Activated CD4-positive, alpha-beta T cell treated with anti-CD3 and anti-CD28 coated beads, Interleukin-10, Interleukin-2, amounts not matched to agents 100 ng/mL and 50 ng/mL, durations not matched to agents 16 hours and 8 hours (primary cell): ENCODE results near the gene ZC3H14.
A peak's percentile ranks its signal among the peaks of the same experiment; 100 is the strongest.

ENCODE experiments used
- DNase-seq: peaks from one replicate; pipeline ENCODE4 v3.0.0-alpha.2; 2020

The ZC3H14 gene

DNA sequence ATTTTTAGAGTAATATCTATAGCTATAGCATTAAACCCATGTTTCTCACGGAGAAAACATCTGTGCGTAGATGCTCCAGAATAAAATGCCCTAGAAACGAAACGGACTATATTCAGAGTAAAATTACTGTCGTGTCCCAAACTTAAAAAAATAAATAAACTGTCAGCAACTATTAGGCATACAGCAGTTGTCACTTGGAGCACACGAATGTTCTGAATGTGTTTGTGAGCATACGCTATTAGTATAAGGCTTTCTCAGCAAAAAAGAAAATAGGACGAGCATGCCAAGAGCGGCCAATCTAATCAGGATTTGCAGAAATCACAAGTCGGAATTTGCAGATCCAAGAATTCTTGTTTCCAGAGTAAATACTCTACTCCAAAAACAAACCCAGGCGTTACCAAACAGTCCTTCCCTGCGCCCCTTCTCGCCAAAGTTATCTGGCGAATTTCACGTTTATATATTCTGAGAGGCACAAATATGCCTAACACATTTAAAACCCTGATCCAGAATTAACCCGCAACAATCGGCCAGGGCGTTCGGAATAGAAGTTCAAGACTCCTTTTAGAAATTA is 8.9 kb upstream of the ZC3H14 start:
- no peak for DNase-seq

GRCh38 chr14:88554457-88555286 is 8.2 kb upstream of the ZC3H14 start, which contains the start of gene PTPN21:
Gene PTPN21 (minus strand): TSS chr14:88555007. CDS start chr14:88550417, 4,590 bp downstream.
- no peak for DNase-seq

GRCh38 chr14:88556581-88556980 is 6.3 kb upstream of the ZC3H14 start:
- no peak for DNase-seq

DNA sequence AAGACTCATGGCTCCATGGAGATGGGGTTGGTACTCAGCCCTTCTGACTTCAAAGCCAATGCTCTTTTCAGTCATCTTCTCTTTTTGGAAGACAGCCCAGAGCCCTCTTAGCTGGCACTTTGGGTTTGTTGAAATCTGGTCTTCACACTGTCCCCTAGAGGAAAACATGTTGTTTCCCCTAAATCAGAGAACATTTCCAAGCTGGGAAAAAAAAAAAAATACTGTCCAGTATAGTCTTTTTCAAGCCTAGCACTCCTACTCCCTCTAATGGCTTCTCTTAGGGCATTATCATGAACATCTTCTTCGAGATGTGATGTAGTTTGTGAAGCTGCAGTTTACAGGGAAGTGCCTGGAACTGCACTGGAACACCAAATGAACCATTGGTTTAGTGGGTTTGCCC is 3.0 kb upstream of the ZC3H14 start:
- DNase-seq, result no peak

DNA sequence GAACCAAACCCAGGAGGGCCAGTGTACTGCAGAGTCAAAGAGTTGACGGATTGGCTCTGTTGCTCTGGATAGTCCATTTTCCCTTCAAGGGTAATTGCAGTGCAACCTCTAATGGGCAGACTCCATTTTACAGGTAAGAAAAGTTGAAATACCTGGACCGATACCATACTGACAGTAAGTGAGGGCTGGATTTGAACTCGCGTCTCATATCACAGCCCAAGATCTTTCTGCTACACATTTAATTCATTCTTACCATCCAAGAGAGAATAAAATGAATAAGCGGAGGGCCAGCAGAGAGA is 356 bp upstream of the ZC3H14 start:
- no peak for DNase-seq

- DNase-seq, result no peak
These were observed 1.0 kb downstream of the ZC3H14 start for GRCh38 chr14:88563845-88564244.

GRCh38 chr14:88565427-88565826 is 2.6 kb downstream of the ZC3H14 start:
- no peak for DNase-seq

DNA sequence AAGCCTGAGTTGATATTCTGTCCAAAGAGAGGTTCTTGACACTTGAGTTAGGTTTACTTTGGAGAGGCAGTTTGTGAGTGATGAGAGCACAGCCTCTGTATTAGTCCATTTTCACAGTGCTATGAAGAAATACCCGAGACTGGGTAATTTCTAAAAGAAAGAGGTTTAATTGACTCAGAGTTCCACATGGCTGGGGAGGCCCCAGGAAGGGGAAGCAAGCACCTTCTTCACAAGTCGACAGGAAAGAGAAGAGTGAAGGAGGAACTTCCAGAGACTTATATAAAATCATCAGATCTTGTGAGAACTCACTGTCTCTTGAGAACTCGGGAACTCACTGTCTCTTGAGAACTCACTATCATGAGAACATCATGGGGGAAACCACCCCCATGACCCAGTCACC is 5.4 kb downstream of the ZC3H14 start:
- DNase-seq, result no peak

- DNase-seq, result no peak
These were observed 9.3 kb downstream of the ZC3H14 start for GRCh38 chr14:88572117-88572516.

DNA sequence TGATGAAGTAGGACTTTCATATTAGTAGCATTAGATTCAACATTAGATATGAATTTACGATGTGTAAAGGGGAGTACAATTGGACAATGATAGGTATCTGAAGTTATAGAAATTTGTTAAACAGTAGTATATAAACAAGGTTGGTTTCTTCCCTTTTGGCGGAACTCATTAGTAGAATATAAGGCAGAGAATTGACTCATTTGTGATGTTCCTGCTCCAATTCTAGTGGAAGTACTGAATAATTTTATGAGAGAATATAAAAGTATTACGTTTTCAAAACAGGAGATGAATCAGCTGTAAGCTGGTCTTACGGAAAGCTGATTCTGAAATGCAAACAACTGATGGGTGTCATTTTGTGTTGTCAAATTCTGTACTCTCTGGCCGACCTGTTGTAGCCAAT is 13.4 kb downstream of the ZC3H14 start:
- DNase-seq, result no peak

- no peak for DNase-seq
These were observed 21.6 kb downstream of the ZC3H14 start for GRCh38 chr14:88584451-88584850.

GRCh38 chr14:88588081-88588480 is 25.2 kb downstream of the ZC3H14 start:
- no peak for DNase-seq

GRCh38 chr14:88590173-88590572 is 27.3 kb downstream of the ZC3H14 start:
- DNase-seq, result no peak

- no peak for DNase-seq
These were observed 29.2 kb downstream of the ZC3H14 start for GRCh38 chr14:88592031-88592430.

DNA sequence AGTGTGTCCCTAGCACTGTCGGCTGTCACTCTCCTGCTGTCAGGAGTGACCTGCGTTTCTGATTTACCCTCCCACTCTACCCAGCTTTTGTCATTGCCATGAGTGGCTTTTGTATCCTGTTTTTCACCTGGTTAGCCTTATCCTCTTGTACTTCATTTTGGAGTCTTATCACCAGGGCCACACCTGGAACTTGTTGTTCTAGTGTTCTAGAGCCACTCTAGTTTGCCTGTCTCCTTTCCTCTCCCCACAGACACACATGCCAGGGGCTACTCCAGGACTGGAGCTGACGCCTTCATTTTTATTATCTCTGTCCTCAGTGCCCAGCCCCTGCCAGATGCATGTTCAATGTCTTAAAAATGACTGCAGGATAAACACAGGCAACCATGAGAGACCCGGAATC is 34.2 kb downstream of the ZC3H14 start:
- DNase-seq, result no peak

GRCh38 chr14:88597601-88598000 is 34.8 kb downstream of the ZC3H14 start:
- no peak for DNase-seq

DNA sequence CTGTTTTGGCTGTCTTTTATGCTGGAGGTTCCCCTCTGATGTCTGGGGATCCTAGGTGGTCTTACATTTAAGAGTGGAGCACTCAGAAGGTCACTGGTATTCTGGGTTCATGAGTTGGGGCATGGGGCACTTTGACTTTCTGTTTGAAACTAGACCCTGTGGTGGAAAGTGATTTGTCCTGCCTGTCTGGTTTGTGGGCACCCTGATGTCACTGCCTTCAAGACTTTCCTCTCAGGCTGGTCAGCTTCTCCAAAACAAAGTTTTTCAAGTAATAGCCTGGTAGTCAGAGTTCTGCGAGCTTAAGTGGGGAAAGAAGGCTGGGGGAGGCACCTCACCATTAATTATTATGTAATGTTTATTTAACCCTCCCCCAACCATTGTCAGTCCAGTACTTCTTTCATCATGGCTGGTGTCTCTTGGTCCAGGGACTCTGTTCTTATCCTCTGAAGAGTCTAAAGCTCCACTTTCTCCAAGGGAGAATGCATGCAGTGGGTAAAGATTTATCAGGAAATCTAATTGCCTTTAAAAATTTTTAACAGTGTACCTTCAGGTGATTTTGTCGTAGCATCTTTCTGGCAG is 35.3 kb downstream of the ZC3H14 start:
- no peak for DNase-seq

- no peak for DNase-seq
These were observed 36.5 kb downstream of the ZC3H14 start for GRCh38 chr14:88599326-88599725.

- DNase-seq, result peak; percentile 87
These were observed 37.1 kb downstream of the ZC3H14 start for GRCh38 chr14:88599761-88600439.

GRCh38 chr14:88604212-88604611 is 41.4 kb downstream of the ZC3H14 start:
- DNase-seq, result no peak

- no peak for DNase-seq
These were observed 42.8 kb downstream of the ZC3H14 start for GRCh38 chr14:88605594-88605993.

GRCh38 chr14:88607829-88608228 is 45.0 kb downstream of the ZC3H14 start:
- DNase-seq, result no peak

- no peak for DNase-seq
These were observed 49.0 kb downstream of the ZC3H14 start for GRCh38 chr14:88611878-88612277.

GRCh38 chr14:88612981-88613380 is 50.1 kb downstream of the ZC3H14 start:
- no peak for DNase-seq
